GM18526 (cell line): ENCODE measurements around the gene C12orf43.

Source experiments
- POLR2A ChIP-seq: IDR thresholded peaks from 3 replicates; pipeline ENCODE4 v1.6.1; 2011; ENCODE audit not compliant: insufficient read length; ENCODE audit errors: extremely low read depth

Gene C12orf43

GRCh38 chr12:121015825-121016766 is at the start of gene C12orf43:
TSS of gene C12orf43 (minus strand) at chr12:121016487. CDS start at chr12:121016474, 13 bp downstream.
- TF ChIP-seq POLR2A, result peak; percentile 65

- no peak for TF ChIP-seq POLR2A
These were observed 49.1 kb upstream of the C12orf43 start for GRCh38 chr12:121065345-121065744.

- TF ChIP-seq POLR2A, result no peak
These were observed 47.8 kb upstream of the C12orf43 start for GRCh38 chr12:121064116-121064515.

GRCh38 chr12:121062391-121063045 is 46.2 kb upstream of the C12orf43 start:
- TF ChIP-seq POLR2A, result no peak

GRCh38 chr12:121061831-121062230 is 45.5 kb upstream of the C12orf43 start:
- TF ChIP-seq POLR2A, result no peak

- no peak for TF ChIP-seq POLR2A
These were observed 44.1 kb upstream of the C12orf43 start for GRCh38 chr12:121060149-121061001.

- no peak for TF ChIP-seq POLR2A
These were observed 43.0 kb upstream of the C12orf43 start for GRCh38 chr12:121059031-121059898.

- TF ChIP-seq POLR2A, result no peak
These were observed 41.5 kb upstream of the C12orf43 start for GRCh38 chr12:121057794-121058193.

- no peak for TF ChIP-seq POLR2A
These were observed 37.4 kb upstream of the C12orf43 start for GRCh38 chr12:121053706-121054105.

- TF ChIP-seq POLR2A, result no peak
These were observed 34.4 kb upstream of the C12orf43 start for GRCh38 chr12:121050725-121051124.

- no peak for TF ChIP-seq POLR2A
These were observed 32.2 kb upstream of the C12orf43 start for GRCh38 chr12:121048442-121048841.

- TF ChIP-seq POLR2A, result no peak
These were observed 26.8 kb upstream of the C12orf43 start for GRCh38 chr12:121043067-121043466.

- TF ChIP-seq POLR2A, result peak; percentile 97
These were observed 22.8 kb upstream of the C12orf43 start, which contains the start of gene OASL for GRCh38 chr12:121038861-121039668. TSS of gene OASL (minus strand) at chr12:121039246. CDS start at chr12:121038971, 275 bp downstream.
